ACC112 (cell line): ENCODE measurements around the gene LYPLA2.
A peak's percentile ranks its signal among the peaks of the same experiment; 100 is the strongest.
"Not testable (repeated sequence)": the region's sequence is repeated elsewhere in the genome, so short reads cannot be mapped to it uniquely, and the experiment has no call there.

Experiments used
- H2AFZ ChIP-seq: fragments of 200-600 bp; sonication (generic); one replicate; pipeline ENCODE4 v1.6.0; 2017; ENCODE audit warnings: antibody characterized with exemption, low read length; ENCODE audit not compliant: unreplicated experiment
- H3K27ac ChIP-seq: fragments of 200-600 bp; sonication (generic); 2 replicates; pipeline ENCODE4 v1.5.1; 2014; ENCODE audit warnings: low read depth, mild to moderate bottlenecking, antibody characterized with exemption, low read length, moderate library complexity
- H3K27me3 ChIP-seq: fragments of 200-600 bp; sonication (generic); 2 replicates; pipeline ENCODE4 v1.6.1; 2014; ENCODE audit warnings: mild to moderate bottlenecking, antibody characterized with exemption, low read length, moderate library complexity, mixed read lengths; ENCODE audit not compliant: insufficient read depth
- H3K36me3 ChIP-seq: fragments of 200-600 bp; sonication (generic); 2 replicates; pipeline ENCODE4 v1.6.1; 2016; ENCODE audit warnings: mild to moderate bottlenecking, antibody characterized with exemption, low read length, moderate library complexity, mixed read lengths; ENCODE audit not compliant: insufficient read depth
- H3K4me1 ChIP-seq: fragments of 200-600 bp; sonication (generic); one replicate; pipeline ENCODE4 v1.6.1; 2016; ENCODE audit warnings: low read length, mixed read lengths; ENCODE audit not compliant: insufficient read depth, unreplicated experiment, control insufficient read depth
- H3K4me3 ChIP-seq: fragments of 200-600 bp; sonication (generic); 2 replicates; pipeline ENCODE4 v1.5.1; 2014; ENCODE audit warnings: mild to moderate bottlenecking, low read depth, low read length
- H3K79me2 ChIP-seq: fragments of 200-600 bp; sonication (generic); one replicate; pipeline ENCODE4 v1.6.0; 2016; ENCODE audit warnings: low read length; ENCODE audit not compliant: control insufficient read depth, unreplicated experiment, insufficient read depth

Gene LYPLA2

GRCh38 chr1:23783141-23783540 lies 7.8 kb upstream of the LYPLA2 start:
- not testable (repeated sequence) for H3K27ac ChIP-seq, H3K27me3 ChIP-seq, H2AFZ ChIP-seq, H3K4me3 ChIP-seq
- peaks cover 29% of the 10 kb centered on the region; the same call in 1 of the 2 replicates for H3K36me3 ChIP-seq
- H3K79me2 ChIP-seq = peaks cover 48% of the 10 kb centered on the region
- H3K4me1 ChIP-seq = peaks cover 13% of the 10 kb centered on the region

DNA sequence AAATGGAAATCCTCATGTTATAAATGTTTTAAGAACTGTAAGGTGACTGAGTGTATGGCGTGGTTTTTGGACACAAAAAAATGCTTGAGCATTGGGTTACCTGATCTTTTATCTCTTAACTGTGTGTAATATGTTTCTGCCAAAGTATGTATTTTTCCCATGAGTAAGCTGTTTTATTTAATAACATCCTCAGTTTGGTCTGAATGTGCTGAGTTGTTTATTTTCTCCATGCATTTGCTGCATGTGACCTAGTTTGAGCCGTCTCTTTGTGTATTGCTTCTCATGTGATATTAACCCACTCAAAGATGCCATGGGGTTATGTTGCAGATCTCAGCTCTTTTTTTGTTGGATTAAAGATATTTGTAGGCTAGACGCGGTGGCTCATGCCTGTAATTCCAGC lies 6.1 kb upstream of the LYPLA2 start:
- peaks cover 13% of the 10 kb centered on the region for H3K4me1 ChIP-seq
- H2AFZ ChIP-seq = no peak overlapping the region
- H3K27me3 ChIP-seq = no peaks in the 10 kb centered on the region
- H3K36me3 ChIP-seq = peaks cover 29% of the 10 kb centered on the region; the same call in 1 of the 2 replicates
- H3K4me3 ChIP-seq = no peak overlapping the region
- peaks cover 32% of the 10 kb centered on the region for H3K79me2 ChIP-seq
- no peak overlapping the region for H3K27ac ChIP-seq

- H3K36me3 ChIP-seq = peaks cover 26% of the 10 kb centered on the region; the same call in 1 of the 2 replicates
- H3K27me3 ChIP-seq = no peaks in the 10 kb centered on the region
- H3K4me3 ChIP-seq = no peak overlapping the region
- H3K79me2 ChIP-seq = peaks cover 25% of the 10 kb centered on the region
- peaks cover 17% of the 10 kb centered on the region for H3K4me1 ChIP-seq
- no peak overlapping the region for H2AFZ ChIP-seq
- no peak overlapping the region for H3K27ac ChIP-seq
Observed at GRCh38 chr1:23787701-23788100, 3.2 kb upstream of the LYPLA2 start.

DNA sequence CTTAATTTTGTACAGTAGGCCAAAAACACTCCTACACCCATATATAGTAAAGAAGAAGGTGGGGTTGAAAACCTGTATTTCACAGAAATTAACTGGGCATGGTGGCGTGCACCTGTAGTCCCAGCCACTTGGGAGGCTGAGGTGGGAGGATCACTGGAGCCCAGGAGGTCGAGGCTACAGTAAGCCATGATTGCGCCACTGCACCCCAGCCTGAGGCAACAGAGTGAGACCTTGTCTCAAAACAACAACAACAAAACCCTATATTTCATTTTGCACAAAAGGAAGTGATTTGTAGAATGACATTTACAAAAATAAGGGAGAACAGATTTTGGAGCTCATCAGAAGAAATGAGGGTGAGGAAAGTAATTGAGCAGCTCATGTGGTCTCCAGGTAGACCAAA lies 2.2 kb upstream of the LYPLA2 start:
- Histone ChIP-seq H2AFZ (no peak overlapping the region), H3K27me3 (no peaks in the 10 kb centered on the region), H3K27ac (peak overlapping the region; percentile 95), H3K79me2 (peaks cover 32% of the 10 kb centered on the region), H3K36me3 (peaks cover 24% of the 10 kb centered on the region; the same call in 1 of the 2 replicates), H3K4me3 (no peak overlapping the region), H3K4me1 (peaks cover 26% of the 10 kb centered on the region)

DNA sequence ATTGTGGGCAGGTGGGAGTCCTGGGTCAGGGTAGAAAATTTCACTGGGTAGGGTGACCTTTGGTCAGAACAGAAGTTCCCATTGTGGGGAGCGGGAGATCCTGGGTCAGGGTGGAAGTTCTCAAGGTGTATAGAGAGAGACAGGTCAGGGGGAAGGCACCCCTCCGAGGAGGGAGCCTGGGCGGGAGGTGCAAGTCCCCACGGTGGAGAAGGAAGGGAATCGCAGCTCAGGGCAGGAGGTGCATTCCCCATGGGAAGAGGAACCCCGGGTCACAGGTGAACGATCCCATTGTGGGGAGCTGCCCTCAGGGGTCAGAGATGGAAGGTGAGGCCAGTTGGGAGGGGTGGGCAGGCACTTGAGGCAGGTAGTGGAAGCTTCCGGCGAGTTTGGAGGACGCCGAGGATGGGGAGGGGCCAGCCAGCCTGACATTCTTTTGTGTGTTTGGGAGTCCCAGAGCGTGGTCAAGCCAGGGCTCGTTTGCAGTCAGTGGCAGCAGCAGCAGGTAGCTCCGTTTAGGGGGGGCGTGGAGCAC lies 637 bp downstream of the LYPLA2 start:
- peaks cover 26% of the 10 kb centered on the region for H3K79me2 ChIP-seq
- no peaks in the 10 kb centered on the region for H3K27me3 ChIP-seq
- peak overlapping the region; percentile 99 for H3K4me3 ChIP-seq
- H3K27ac ChIP-seq = peak overlapping the region; percentile 95; the same call in 1 of the 2 replicates
- peaks cover 27% of the 10 kb centered on the region for H3K4me1 ChIP-seq
- peaks cover 14% of the 10 kb centered on the region; the same call in 1 of the 2 replicates for H3K36me3 ChIP-seq
- peak overlapping the region; percentile 49 for H2AFZ ChIP-seq

GRCh38 chr1:23792151-23792945 lies 1.4 kb downstream of the LYPLA2 start:
- Histone ChIP-seq H3K27ac (no peak overlapping the region), H3K4me3 (peak overlapping the region; percentile 99), H3K36me3 (peaks cover 8% of the 10 kb centered on the region; the same call in 1 of the 2 replicates), H2AFZ (no peak overlapping the region), H3K79me2 (peaks cover 26% of the 10 kb centered on the region), H3K4me1 (peaks cover 27% of the 10 kb centered on the region), H3K27me3 (no peaks in the 10 kb centered on the region)

DNA sequence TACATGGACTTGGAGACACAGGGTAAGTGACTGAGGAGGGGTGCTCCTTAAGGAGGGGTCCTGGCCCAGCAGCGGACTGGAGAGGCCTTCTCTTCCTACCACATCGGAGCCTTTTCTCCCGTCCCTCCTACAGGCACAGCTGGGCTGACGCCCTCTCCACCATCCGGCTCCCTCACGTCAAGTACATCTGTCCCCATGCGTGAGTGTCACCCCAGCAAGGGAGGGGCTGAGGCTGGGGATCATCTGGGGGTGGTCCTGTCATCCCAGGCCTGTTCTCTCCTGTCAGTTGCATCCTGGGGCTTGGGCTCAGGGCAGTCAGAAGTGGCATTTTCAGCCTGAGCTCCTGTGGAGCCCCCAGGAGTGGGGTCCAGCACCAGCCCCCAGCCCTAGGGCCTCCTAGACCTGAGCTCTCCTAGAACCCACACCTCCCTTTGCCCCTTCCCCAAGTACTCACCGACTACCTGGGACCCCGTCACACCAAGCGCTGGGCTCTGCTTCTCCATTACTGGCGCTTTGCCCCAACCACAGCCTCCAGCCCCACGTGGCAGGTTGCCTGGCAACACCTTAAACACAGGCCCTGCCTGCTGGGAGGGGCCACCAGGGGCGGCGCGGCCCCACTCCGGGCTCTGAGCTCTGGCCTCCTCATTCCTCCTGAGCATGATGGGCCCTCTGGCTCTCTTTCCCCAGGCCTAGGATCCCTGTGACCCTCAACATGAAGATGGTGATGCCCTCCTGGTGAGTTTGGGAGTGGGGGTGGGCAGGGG lies 2.3 kb downstream of the LYPLA2 start:
- Histone ChIP-seq H3K4me1 (peaks cover 27% of the 10 kb centered on the region), H3K27me3 (no peaks in the 10 kb centered on the region), H3K27ac (peak overlapping the region; percentile 8; the same call in 1 of the 2 replicates), H3K4me3 (no peak overlapping the region; the same call in 1 of the 2 replicates), H3K36me3 (peaks cover 2% of the 10 kb centered on the region; the same call in 1 of the 2 replicates), H2AFZ (no peak overlapping the region), H3K79me2 (peaks cover 26% of the 10 kb centered on the region)

DNA sequence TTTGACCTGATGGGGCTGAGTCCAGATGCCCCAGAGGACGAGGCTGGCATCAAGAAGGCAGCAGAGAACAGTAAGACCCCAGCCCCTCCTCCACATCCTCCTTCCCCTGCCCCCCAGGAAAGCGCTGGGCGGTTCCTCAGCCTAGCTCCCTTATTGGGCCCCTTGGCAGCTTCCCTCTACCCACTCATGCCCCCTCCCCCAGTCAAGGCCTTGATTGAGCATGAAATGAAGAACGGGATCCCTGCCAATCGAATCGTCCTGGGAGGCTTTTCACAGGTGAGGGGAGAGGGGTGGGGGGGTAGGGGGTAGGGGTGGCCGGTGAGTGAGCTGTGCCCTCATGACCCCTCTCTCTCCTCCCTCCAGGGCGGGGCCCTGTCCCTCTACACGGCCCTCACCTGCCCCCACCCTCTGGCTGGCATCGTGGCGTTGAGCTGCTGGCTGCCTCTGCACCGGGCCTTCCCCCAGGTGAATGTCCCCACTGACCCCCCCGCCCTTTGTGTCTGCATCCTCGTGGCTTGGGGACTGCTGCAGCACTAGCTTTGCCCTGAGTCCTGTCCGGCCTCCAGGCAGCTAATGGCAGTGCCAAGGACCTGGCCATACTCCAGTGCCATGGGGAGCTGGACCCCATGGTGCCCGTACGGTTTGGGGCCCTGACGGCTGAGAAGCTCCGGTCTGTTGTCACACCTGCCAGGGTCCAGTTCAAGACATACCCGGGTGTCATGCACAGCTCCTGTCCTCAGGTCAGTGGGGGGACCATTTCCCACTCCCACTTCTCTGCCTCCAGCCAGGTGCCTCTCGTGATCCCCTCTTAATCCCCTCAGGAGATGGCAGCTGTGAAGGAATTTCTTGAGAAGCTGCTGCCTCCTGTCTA lies 3.2 kb downstream of the LYPLA2 start:
- Histone ChIP-seq H3K27ac (peak overlapping the region; percentile 8; the same call in 1 of the 2 replicates), H3K27me3 (no peaks in the 10 kb centered on the region), H3K36me3 (peaks cover 7% of the 10 kb centered on the region; the same call in 1 of the 2 replicates), H3K79me2 (peaks cover 26% of the 10 kb centered on the region), H3K4me3 (no peak overlapping the region), H2AFZ (no peak overlapping the region), H3K4me1 (peaks cover 30% of the 10 kb centered on the region)

- not testable (repeated sequence) for H2AFZ ChIP-seq, H3K36me3 ChIP-seq, H3K4me3 ChIP-seq, H3K27me3 ChIP-seq, H3K27ac ChIP-seq
- peaks cover 30% of the 10 kb centered on the region for H3K79me2 ChIP-seq
- peaks cover 30% of the 10 kb centered on the region for H3K4me1 ChIP-seq
Observed at GRCh38 chr1:23794732-23795182, 3.8 kb downstream of the LYPLA2 start.
